Measurements from ENCODE around the gene TBC1D17.

GRCh38 chr19:49872245-49873128 lies 5.0 kb upstream of the TBC1D17 start:
- TF ChIP-seq CTCF (IDR thresholded peaks at IDR 0.05; ENCODE audit: low read depth, low read length, poor library complexity, severe bottlenecking) (no peak), EZH2phosphoT487 (IDR thresholded peaks at IDR 0.05; ENCODE audit: borderline replicate concordance, low read length) (no peak)
